NOMO-1 (cell line): ENCODE data around the gene UBIAD1.

Source experiments
- DNase-seq, 2 experiments: peaks; one replicate each; lab custom pipeline; 2025; ENCODE audit not compliant: unreplicated experiment in 2 of 2; lab: John Stamatoyannopoulos, UW

Gene UBIAD1

GRCh38 chr1:11308699-11309224, 35.8 kb downstream of the UBIAD1 start:
- no peak for DNase-seq

- no peak for DNase-seq
Measured at GRCh38 chr1:11309385-11309784, 36.4 kb downstream of the UBIAD1 start.

- no peak for DNase-seq
Measured at GRCh38 chr1:11311816-11312755, 39.1 kb downstream of the UBIAD1 start.

- no peak for DNase-seq
Measured at GRCh38 chr1:11314959-11315358, 42.0 kb downstream of the UBIAD1 start.

GRCh38 chr1:11316701-11317100, 43.7 kb downstream of the UBIAD1 start:
- DNase-seq, result no peak

DNA sequence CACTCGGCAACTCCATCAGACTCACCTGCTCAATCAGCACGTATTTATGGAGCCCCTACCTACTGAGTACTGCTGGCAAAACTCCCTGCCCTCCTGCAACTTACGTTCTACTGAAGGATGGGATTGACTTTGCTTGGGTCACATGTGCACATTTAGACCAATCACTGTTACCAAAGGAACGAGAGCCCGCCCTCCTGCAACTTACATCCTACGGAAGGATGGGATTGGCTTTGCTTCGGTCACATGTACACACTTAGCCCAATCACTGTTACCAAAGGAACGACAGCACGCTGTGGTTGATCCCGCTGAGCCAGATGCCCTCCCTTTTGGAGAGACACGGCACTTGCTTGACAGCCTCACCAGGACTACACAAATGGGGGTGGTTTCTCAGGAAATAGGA, 46.0 kb downstream of the UBIAD1 start:
- DNase-seq, result no peak

GRCh38 chr1:11320153-11320936, 47.3 kb downstream of the UBIAD1 start:
- no peak for DNase-seq

GRCh38 chr1:11321656-11322491, 48.9 kb downstream of the UBIAD1 start:
- no peak for DNase-seq

DNA sequence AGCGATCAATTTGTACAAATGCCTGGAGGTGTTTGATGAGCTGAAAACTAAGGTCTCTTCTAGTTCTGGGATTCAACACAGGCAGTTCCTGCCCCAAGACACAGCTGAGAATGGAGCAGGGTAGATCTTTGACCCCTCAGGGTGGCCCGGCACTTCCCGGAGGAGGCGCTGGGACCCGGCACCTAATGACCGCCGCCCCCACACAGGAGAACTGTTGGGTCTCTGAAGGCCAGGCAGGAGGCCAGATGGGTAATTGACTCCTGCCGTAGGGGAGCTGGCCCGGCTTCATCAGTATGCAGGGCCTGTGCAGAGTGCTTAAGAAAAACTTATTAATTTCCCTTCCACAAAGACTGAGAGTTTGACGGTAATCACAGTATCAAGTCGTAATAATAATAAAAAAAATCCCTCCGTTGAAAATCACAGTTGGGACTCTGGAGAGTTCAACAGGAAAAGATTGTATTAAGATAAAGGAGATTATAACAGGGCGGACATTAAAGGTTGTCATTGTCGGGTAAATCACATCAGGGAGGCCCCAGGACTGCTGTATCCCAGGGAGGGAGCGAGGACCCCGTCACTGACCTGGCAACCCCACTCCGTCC, 51.7 kb downstream of the UBIAD1 start:
- no peak for DNase-seq

DNA sequence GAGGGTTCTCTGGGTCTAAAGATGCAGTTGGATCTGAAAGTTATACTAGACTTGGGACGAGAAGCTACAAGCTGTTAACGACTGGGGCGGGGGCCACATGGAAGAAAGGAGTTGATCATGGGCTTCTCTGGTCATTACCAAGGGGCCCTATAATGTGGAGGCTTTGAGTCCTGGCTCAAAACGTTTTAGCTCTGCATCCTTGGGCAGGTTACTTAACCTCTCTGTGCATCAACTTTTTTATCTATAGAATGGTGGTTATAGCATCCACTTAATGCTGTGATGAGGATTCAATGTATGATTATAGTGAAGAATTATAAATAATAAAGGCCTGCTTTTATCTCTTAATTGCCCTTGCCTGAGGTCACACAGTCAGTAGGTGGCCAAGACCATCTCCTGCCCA, 53.1 kb downstream of the UBIAD1 start:
- no peak for DNase-seq

GRCh38 chr1:11328444-11328843, 55.4 kb downstream of the UBIAD1 start:
- no peak for DNase-seq

DNA sequence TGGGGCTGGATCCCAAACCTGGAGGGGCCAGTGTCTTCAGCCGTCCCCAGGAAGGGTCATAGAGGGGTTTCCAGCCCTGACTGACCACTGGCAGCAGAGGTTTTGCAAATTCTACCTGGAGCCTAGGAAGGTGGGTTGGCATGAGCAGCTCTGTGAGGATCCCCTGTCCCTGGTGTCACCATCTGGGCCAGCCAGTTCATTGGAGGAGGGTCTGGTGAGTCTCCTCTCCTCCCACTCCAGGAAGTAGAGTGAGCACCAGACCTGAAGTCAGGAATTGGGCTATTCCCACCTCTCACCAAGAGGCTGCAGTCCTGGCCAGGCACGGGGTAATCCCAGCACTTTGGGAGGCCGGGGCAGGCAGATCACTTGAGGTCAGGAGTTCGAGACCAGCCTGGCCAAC, 57.4 kb downstream of the UBIAD1 start:
- DNase-seq, result no peak

GRCh38 chr1:11331036-11331944, 58.3 kb downstream of the UBIAD1 start:
- DNase-seq, result no peak

DNA sequence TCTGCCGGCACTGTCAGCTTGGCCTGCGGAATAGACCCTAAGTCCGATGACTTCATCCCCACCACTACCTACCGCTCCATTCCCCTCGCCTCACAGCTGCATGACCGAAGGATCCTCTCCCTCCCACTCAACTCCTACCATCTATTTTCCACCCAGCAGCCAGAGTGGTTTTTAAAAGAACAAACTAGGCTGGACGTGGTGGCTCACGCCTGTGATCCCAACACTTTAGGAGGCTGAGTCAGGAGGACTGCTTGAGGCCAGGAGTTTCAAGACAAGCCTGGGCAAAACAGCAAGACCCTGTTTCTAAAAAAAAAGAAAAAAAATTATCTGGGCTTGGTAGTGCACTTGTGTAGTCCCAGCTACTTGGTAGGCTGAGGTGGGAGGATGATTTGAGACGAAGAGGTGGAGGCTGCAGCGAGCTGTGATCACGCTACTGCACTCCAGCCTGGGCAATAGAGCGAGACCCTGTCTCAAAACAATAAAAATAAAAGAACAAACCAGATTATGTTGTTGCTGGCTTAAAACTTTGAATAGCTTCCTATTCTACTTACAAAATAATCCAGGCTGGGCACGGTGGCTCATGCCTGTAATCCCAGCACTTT, 59.0 kb downstream of the UBIAD1 start:
- DNase-seq, result no peak

DNA sequence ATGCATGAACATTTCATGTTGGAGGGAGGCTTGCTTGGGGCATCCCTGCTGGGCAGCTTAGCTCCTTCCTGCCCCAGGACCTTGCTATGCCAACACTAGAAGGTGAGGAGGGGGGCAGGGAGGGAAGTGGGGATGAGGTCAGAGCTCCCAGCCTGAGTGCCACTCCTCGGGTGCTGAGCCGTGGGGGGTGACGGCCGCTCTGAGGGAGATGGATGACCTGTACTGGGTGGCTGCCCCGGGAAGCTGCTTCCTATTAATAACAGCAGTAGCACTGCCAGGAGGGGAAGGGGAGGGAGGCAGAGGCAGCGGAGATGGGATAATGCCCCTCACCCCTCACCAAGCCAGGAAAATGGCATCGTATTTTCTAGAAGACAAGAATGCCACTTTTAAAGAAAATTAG, 60.6 kb downstream of the UBIAD1 start:
- DNase-seq, result no peak

GRCh38 chr1:11334261-11334804, 61.3 kb downstream of the UBIAD1 start:
- no peak for DNase-seq

GRCh38 chr1:11334821-11335220, 61.8 kb downstream of the UBIAD1 start:
- no peak for DNase-seq

DNA sequence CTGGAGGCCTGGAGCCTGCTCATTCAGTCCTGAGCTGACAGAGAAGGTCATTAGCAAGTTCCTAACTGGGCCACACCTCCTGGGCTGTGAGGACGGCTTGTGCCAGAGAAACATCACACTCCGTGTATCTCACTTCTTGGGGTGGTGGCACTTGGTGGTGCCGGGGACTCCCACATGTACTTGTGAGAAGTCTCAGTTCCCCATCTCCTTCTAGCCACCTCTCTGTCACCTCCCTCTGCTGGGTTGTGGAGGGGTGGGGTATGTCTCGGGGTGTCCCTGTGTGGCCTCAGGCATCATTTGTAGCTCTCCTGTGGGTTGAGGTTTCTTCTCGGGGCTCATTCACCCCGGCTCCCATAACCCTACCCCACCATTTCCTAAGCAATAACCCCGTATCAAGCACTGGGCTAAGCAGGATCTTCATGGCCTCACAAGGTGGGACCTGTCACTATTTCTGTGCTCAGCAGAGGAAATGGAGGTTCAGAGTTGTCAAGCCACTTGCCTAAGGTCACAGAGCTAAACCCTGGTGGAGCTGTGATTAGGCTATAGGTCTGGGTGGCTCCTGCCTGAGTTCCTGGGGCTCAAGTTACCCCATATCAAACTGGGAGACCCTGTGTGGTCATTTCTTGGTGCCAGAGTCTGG, 62.5 kb downstream of the UBIAD1 start:
- no peak for DNase-seq
